ENCODE data around the gene DAPK3. TPM values are rescaled to one million over a fixed set of nuclear protein-coding genes. Genes with fewer than 3 reads are reported as not detected.
"Not testable (repeated sequence)": the region's sequence is repeated elsewhere in the genome, so short reads cannot be mapped to it uniquely, and the experiment has no call there.

DAPK3 gene
- total RNA-seq, 4 donors from 2014 or later: 75.6 to 90.9 (median 82.2) TPM

DNA sequence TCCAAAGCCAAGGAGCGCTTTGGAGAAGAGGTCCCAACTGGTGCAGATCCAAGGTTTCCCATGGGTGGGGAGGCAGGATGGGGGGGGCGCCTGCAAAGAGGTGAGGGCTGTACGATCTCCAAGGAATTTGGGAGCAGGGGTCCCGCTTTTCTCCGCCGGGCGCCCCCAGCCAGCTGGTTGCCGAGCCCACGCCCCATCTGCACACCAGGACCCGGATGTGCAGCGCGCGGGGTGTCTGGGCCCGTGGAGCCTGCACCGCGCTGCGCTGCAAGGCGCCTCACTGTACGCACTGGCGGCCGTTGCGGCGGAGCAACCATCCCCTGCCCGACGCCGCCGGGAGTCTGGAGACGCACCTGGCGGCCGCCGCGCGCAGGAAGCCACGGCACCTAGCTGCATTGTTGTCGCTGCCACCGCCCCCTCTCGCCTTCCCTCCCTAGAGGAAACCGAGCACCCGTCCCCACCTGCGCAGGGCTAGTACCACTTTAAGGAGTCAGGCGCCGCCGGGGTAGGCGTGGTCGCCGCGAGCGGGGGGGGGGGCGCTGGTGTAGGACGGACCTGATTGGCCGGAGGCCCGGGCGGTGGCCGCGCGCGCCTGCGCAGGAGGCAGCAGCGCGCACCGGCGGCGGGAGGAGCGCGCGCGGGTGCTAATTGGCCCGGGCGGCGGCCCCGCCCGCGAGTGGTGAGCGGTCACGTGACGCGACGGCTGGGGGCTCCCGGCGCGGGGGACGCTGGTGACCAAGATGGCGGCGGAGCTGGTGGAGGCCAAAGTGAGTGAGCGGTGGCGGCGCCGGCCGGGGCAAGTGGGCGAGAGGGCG is 36.3 kb upstream of the DAPK3 start, which contains the start of gene PIAS4:
Gene PIAS4 (plus strand): TSS at position 716 of the 815 bp plus-strand sequence. CDS start 25 bp downstream, at position 741.
- H3K4me3 ChIP-seq (ENCODE audit: low read depth, poor library complexity, severe bottlenecking): peak within 1 kb of the TSS; percentile 75
- 0 to 1% methylated on average over 10 to 89 of the region's 91 CpGs for WGBS, 2 donors
- intact Hi-C loops (cut with DNase I; ENCODE audit: low total_unique reads): no loop called here
- DNase-seq (ENCODE audit: low spot score in 2 of 2): peak; percentile 92 to 99
- TF ChIP-seq, protein P1, sequence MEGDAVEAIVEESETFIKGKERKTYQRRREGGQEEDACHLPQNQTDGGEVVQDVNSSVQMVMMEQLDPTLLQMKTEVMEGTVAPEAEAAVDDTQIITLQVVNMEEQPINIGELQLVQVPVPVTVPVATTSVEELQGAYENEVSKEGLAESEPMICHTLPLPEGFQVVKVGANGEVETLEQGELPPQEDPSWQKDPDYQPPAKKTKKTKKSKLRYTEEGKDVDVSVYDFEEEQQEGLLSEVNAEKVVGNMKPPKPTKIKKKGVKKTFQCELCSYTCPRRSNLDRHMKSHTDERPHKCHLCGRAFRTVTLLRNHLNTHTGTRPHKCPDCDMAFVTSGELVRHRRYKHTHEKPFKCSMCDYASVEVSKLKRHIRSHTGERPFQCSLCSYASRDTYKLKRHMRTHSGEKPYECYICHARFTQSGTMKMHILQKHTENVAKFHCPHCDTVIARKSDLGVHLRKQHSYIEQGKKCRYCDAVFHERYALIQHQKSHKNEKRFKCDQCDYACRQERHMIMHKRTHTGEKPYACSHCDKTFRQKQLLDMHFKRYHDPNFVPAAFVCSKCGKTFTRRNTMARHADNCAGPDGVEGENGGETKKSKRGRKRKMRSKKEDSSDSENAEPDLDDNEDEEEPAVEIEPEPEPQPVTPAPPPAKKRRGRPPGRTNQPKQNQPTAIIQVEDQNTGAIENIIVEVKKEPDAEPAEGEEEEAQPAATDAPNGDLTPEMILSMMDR (IDR thresholded peaks at IDR 0.05): no peak
- no peak for TF ChIP-seq POLR2A (IDR thresholded peaks at IDR 0.05)

DNA sequence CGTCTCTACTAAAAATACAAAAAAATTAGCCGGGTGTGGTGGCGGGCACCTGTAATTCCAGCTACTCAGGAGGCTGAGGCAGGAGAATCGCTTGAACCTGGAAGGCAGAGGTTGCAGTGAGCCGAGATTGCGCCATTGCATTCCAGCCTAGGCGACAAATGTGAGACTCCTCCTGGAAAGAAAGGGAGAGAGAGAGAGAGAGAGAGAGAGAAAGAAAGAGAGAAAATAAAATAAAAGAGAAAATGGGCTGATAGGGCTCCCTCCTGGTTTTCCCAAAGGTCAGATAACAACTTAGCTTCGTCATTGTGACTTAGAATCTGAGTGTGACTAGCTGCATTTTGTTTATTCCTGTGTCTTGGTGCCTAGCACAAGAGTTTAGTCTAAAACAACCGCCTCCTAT is 34.5 kb upstream of the DAPK3 start:
- 92 to 94% methylated on average over 9 of the region's 9 CpGs for WGBS, 2 donors
- DNase-seq (ENCODE audit: low spot score in 2 of 2); H3K4me3 ChIP-seq (ENCODE audit: low read depth, poor library complexity, severe bottlenecking); intact Hi-C loops (cut with DNase I; ENCODE audit: low total_unique reads): not testable (repeated sequence)

DNA sequence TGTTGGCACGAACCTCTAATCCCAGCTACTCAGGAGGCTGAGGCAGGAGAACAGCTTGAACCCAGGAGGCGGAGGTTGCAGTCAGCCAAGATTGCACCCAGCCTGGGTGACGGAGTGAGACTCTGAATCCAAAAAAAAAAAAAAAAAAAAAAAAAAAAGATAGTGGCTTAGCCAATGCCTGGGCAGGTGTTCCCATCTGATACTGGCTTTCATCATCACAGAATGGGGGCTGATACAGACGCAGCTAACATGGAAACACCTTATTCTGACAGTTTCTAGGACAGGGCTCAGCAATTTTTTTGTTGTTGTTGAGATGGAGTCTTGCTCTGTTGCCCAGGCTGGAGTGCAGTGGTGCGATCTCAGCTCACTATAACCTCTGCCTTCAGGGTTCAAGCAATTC is 29.9 kb upstream of the DAPK3 start:
- intact Hi-C loops (cut with DNase I; ENCODE audit: low total_unique reads): not testable (repeated sequence)
- WGBS, 2 donors: 93 to 94% methylated on average over 5 of the region's 5 CpGs

DNA sequence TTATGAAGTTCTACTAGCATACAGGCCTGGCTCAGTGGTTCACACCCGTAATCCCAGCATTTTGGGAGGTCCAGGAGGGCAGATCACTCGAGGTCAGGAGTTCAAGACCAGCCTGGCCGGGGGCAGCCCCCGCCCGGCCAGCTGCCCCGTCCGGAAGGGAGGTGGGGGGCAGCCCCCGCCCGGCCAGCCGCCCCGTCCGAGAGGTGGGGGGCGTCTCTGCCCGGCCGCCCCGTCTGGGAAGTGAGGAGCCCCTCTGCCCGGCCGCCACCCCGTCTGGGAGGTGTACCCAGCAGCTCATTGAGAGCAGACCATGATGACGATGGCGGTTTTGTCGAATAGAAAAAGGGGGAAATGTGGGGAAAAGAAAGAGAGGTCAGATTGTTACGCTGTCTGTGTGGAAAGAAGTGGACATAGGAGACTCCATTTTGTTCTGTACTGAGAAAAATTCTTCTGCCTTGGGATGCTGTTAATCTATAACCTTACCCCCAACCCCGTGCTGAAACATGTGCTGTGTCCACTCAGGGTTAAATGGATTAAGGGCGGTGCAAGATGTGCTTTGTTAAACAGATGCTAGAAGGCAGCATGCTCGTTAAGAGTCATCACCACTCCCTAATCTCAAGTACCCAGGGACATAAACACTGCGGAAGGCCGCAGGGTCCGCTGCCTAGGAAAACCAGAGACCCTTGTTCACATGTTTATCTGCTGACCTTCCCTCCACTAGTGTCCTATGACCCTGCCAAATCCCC is 27.9 kb upstream of the DAPK3 start:
- H3K4me3 ChIP-seq (ENCODE audit: low read depth, poor library complexity, severe bottlenecking); intact Hi-C loops (cut with DNase I; ENCODE audit: low total_unique reads); DNase-seq (ENCODE audit: low spot score in 2 of 2): not testable (repeated sequence)
- WGBS, 2 donors: 83 to 85% methylated on average over 28 of the region's 29 CpGs

More for the DNA sequence above, 29.9 kb upstream of the DAPK3 start:
- H3K4me3 ChIP-seq (ENCODE audit: low read depth, poor library complexity, severe bottlenecking); DNase-seq (ENCODE audit: low spot score in 2 of 2): not testable (repeated sequence)

DNA sequence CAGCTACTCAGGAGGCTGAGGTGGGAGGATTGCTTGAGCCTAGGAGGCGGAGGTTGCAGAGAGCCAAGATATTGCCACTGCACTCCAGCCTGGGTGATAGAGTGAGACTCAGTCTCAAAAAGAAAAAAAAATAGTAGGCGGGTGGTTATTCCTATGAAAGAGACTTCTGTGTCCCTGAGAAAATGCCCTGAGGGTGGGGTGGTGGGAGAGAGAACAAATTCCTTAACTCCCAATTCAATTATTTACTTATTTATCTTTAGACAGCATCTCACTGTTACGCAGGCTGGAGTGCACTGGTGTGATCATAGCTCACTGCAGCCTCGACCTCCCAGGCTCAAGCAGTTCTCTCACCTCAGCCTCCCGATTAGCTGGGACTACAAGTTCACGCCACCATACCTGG is 24.7 kb upstream of the DAPK3 start:
- TF ChIP-seq POLR2A (IDR thresholded peaks at IDR 0.05): no peak
- TF ChIP-seq, protein P1 (IDR thresholded peaks at IDR 0.05): no peak
- intact Hi-C loops (cut with DNase I; ENCODE audit: low total_unique reads): no loop called here
- no peak for DNase-seq (ENCODE audit: low spot score in 2 of 2)
- no peak overlapping the region for H3K4me3 ChIP-seq (ENCODE audit: low read depth, poor library complexity, severe bottlenecking)
- WGBS, 2 donors: 74 to 78% methylated on average over 6 of the region's 6 CpGs

DNA sequence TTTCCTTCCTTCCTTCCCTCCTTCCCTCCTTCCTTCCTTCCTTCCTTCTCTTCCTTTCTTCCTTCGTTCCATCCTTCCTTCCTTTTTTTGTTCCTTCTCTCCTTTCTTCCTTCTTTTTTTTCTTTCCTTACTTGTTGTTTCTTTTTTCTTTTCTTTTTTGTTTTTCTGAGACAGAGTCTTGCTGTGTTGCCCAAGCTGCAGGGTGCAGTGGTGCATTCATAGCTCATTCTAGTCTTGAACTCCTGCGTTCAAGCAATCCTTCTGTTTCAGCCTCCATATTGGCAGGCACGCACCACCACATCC is 19.9 kb upstream of the DAPK3 start:
- H3K4me3 ChIP-seq (ENCODE audit: low read depth, poor library complexity, severe bottlenecking): no peak overlapping the region
- no peak for TF ChIP-seq POLR2A (IDR thresholded peaks at IDR 0.05)
- 72 to 90% methylated on average over 3 of the region's 3 CpGs for WGBS, 2 donors
- no peak for DNase-seq (ENCODE audit: low spot score in 2 of 2)
- intact Hi-C loops (cut with DNase I; ENCODE audit: low total_unique reads): no loop called here

DNA sequence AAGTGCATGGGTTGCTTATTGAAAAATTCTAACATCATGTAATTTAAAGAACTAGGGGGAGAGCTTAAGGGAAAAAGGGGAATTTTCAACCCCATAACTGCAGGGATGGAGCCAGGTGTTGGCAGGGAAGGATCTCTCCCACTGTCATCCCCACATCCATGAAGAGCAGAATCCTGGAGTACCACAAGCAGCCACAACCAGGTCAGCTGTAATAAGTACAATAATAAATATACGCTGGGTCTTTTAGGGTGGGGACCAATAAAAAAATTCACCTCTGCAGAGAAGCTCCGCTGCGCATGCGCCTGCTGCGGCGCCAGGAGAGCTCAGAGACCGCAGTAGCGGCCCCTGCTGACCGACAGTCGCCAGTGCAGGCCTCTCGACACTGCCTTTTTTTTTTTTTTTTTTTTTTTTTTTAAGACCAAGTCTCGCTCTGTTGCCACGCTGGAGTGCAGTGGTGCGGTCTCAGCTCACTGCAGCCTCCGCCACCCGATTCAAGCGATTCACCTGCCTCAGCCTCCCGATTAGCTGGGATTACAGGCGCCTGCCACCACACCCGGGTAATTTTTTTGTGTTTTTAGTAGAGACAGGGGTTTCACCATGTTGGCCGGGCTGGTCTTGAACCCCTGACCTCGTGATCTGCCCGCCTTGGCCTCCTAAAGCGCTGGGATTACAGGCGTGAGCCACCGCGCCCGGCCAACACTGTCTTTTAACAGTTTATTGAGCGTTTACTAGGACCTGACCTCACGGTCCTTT is 16.9 kb upstream of the DAPK3 start:
- no peak for TF ChIP-seq POLR2A (IDR thresholded peaks at IDR 0.05)
- TF ChIP-seq, protein P1 (IDR thresholded peaks at IDR 0.05): peak in 1 of 3 donors; percentile 83
- DNase-seq (ENCODE audit: low spot score in 2 of 2): peak; percentile 75 to 94
- WGBS, 2 donors: 9 to 11% methylated on average over 28 to 30 of the region's 30 CpGs
- H3K4me3 ChIP-seq (ENCODE audit: low read depth, poor library complexity, severe bottlenecking): no peak overlapping the region
- intact Hi-C loops (cut with DNase I; ENCODE audit: low total_unique reads): no loop called here
